GM19372 (cell line): Measurements from ENCODE around the gene ATP6V0C.
A peak's percentile ranks its signal among the peaks of the same experiment; 100 is the strongest.
"Not testable (repeated sequence)": the region's sequence is repeated elsewhere in the genome, so short reads cannot be mapped to it uniquely, and the experiment has no call there.

Experiments used
- ATAC-seq: cut with Tn5 transposase; IDR thresholded peaks from one replicate; pipeline ENCODE4 v1.9.1; 2021; ENCODE audit warnings: mild to moderate bottlenecking, low read depth, moderate library complexity; ENCODE audit not compliant: unreplicated experiment

The ATP6V0C gene

DNA sequence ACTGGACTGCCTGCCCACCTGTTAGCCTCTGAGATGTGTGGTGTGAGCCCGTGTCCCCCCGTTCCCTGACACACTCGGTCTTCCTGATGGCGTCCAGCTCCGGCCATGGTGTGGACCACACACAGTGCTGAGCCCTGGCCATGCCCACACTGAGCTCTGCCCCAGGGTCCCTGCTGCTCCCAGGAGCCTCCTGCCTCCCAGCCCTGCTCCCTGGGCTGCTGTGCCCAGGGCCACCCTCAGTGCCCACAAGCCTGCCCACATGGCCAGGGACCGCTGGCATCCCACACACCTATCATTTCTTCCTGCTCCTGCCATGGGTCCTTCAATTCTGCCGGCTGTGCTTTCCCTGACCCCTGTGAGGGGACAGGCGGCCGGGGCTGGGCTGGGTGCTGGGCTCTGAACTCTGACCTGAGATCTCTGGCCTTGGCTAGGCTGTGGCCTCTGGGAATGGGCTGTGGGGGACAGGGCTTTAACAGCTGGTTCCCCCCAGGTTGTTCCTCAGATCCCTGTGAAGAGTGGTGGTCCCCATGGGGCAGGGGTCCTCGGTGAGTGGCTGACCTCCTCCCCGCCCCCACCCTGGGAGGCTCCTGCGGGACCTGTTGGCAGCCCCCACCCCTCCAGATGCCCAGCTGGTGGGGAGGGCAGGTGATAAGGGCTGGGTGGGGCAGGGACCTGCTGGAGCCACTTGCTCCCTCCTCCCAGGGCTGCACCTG is 13.5 kb downstream of the ATP6V0C start:
- no peak for ATAC-seq

DNA sequence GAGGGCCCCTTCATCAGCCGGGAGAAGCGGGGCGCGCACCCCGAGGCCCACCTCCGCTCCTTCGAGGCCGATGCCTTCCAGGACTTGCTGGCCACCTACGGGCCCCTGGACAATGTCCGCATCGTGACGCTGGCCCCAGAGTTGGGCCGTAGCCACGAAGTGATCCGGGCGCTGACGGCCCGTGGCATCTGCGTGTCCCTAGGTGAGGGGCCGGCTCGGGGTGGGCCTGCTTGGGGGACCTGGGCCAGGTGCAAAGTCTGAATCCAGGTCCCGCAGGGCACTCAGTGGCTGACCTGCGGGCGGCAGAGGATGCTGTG is 14.0 kb downstream of the ATP6V0C start:
- no peak for ATAC-seq

DNA sequence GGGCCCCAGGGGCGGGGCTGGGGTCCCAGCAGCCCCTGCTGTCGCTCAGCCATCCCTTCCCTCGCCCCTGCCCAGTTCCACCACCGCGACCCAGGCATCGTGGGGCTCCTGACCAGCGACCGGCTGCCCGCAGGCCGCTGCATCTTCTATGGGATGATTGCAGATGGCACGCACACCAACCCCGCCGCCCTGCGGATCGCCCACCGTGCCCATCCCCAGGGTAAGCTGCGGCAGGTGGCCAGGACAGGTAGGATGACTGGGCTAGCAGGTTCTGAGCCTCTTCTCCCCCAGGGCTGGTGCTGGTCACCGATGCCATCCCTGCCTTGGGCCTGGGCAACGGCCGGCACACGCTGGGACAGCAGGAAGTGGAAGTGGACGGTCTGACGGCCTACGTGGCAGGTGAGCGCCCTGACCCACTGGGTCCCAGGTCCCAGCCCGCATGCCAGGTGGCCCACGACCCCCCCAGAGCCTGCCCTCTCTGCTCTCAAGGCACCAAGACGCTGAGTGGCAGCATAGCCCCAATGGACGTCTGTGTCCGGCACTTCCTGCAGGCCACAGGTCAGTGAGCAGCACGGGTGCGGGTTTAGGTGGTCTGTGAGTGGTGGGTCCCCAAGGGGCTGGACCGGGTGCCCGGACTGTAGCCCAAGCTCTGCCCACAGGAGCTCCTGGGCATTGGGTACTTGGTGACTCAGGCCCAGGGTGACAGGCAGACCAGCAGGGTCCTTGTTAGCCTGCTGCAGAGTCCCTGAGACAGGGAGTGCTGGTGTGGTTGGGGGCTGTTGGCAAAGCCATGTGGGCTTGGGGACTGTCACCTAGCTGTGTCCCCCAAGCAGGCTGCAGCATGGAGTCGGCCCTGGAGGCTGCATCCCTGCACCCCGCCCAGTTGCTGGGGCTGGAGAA is 14.7 kb downstream of the ATP6V0C start:
- no peak for ATAC-seq

DNA sequence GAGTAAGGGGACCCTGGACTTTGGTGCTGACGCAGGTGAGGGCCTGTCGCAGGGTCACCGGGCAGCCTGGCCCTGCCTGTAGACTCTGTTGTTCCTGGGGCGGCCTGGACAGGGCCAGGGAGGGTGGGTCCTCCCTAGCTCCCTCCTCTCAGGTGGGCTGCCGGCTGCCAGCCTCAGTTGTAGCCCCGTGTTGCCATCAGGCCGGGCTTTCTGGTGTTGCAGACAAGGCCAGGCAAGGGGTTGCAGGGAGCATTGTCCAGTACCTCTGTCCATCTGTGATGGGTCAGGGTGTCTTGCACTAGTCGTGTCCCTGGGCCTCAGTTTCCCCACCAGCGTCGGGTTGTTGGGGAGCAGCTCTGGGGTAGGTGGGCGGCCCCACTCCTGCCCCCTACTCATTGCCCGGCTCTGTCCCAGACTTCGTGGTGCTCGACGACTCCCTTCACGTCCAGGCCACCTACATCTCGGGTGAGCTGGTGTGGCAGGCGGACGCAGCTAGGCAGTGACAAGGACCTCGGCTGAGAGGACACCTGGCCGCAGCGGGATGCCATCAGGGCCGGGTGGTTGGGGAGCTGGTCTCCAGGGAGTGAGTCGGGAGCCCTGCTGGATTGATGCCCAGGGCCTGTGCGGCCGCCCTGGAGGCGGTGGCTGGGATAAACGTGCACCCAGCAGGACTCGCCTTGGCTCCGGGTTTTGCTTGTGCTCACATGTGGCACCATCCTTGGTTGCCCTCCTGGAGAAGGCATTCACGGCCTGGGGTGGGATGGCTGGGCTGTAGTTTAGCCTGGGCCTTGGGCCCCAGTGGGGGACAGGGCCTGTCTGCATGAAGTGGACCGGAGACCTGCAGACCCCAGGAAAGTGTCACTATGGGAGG is 15.5 kb downstream of the ATP6V0C start:
- no peak for ATAC-seq

DNA sequence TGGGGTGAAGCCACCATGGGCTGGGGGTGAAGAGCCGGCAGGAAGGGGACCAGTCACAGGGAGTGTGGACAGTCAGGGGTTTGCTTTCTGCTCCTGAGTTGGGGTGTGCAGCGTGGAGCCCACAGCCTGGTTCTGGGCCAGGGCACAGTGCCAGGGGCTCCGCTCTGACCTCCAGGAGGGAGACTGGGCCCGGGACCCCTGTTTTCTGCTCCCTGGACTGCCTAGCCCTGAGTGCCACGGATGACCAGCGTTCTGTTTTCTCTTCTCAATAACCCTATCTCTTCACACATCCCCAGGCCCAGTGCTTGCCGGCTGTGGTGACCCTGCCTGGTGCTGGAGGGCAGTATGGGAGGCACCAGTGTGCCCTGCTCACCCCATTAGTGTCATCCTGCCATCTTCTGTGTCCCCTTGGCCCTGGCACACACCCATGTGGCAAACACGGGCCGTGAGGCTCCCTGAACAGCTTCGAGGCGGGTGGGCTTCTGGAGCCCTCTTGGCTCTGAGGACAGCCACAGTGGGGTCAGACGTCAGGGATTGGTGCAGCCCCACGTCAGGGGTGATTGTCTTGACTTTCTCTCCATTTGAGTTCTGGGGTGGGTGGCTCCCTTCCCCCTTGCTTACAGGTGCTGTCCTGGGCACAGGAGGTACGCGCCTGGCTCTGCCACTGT is 16.3 kb downstream of the ATP6V0C start:
- ATAC-seq, result no peak

DNA sequence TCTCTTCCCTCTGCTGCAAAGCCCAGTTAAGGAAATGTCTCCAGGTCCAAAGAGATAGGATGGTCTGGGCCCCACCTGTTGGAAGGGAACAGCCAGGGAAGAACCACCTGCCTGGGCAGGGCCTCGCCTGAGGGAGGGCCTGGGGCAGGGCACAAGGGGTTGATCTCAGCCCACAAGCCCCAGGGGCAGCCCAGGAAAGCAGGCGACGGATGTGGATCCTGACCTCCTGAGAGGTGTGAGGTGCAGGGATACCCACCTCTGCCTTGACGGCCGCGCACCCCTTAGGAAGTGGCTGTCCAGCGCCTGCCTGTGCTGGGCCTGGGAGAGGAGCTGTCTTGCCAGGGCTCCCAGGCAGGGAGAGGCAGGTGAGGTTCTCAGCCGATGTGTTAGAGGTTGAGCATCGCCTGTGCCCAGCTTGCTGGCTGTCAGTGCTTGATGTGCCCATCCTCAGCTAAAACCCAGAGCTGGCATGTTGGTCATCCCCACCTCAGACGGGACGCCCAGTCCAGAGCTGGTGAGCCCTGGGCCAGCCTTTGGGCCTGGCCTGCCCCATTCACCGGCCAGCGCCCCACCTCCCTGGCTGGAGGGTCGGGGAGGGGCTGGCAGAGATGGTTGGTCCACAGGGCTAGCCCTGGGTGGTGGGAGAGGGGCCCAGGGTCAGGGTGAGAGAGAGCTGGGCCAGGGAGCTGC is 17.0 kb downstream of the ATP6V0C start:
- no peak for ATAC-seq

DNA sequence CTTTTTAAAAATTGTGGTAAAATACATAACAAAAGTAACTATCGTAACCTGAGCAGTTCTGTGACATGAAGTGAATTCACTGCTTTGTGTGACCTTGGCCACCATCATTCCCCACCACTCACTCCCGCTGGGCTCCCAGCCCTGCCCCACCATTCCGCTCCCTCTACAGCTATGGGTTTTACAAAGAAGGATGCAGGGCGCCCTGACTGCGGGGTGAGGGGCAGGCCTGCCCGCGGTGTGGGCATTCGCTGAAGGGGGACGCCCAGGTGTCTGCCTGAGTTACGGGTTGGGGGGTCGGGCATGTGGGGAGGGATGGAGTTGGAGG is 17.6 kb downstream of the ATP6V0C start, which contains the start of gene CEMP1:
CEMP1 (minus strand) TSS at position 38 of the 325 bp plus-strand sequence. CDS start 335 bp downstream, outside the sequence.
- no peak for ATAC-seq

DNA sequence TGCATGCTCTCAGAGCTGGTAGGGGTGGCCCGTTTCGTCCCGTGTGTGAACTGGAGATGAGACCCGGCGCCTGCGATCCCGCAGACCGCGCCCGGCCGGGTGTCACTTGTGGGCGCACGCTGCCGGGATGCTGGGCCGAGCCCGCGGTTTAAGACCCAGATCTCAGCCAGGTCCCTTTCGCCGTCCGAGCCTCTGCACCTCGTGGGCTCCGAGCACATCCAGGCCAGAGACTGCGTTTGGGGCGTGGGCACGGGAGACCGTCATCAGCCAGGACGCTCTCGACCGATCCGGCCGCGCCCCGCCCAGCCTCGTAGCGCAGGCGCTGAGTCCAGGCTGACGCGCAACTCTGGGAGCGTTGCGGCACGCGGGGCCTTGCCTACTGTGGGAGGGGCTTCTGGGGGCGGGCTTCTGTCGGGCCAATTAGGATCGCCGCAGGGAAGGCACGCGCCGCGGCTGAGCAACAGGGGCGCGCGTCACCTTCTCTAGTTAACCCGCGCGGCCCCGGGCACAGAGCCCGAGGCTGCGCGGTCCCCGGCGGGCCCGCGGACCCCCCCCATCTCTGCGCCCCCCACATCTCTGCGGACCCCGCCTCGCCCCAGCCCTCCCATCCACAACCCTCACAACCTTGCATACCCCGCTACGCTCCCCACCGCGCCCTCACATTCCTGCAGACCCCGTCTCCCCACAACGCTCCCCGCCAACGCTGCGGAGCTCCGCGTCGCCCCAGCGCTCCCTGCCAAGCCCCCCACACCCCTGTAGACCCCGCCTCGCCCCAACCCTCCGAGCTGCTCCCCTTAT is 18.1 kb downstream of the ATP6V0C start:
- ATAC-seq, result peak; percentile 88

DNA sequence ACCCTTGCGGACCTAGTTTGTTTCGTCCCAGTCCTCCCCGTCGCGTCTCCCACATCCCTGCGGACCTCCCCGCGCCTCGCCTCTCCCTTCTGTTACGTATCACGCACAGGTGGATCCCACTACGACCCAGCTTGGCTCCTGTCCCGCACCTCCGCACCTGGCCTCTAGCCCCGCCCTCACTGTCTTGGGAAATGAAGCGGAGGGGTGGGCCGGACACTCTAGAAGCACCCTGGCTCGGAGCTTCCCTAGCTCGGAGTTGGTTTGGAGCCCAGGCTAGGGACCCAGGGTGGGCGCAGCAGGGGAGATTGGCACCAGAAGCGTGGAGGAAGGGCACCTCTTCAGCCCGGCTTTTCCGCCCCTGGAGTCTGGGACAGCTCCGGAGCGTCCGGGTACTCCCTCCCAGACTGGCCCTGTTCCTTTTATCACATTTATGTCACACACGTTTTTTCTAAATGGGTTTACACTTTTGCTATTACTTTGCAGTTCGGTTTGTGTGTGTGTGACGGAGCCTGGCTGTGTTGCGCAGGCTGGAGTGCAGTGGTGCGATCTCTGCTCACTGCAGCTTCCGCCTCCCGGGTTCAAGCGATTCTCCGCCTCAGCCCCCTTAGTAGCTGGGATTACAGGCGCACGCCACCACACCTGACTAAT is 18.9 kb downstream of the ATP6V0C start:
- ATAC-seq, result no peak

DNA sequence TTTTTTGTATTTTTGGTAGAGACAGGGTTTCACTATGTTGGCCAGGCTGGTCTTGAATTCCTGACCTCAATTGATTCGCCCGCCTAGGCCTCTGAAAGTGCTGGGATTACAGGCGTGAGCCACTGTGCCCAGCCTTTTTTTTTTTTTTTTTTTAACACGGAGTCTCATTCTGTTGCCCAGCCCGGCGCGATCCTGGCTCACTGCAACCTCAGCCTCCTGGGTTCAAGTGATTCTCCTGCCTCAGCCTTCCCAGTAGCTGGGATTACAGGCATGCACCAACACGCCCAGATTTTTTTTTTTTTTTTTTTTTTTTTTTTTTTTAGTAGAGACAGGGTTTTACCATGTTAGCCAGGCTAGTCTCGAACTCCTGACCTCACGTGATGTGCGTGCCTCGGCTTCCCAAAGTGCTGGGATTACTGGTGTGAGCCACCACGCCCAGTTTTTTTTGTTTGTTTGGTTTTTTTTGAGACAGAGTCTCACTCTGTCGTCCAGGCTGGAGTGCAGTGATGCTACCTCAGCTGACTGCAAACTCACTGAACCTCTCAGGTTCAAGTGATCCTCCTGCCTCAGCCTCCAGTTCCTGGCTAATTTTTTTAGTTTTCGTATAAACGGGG is 19.5 kb downstream of the ATP6V0C start:
- ATAC-seq, result not testable (repeated sequence)

DNA sequence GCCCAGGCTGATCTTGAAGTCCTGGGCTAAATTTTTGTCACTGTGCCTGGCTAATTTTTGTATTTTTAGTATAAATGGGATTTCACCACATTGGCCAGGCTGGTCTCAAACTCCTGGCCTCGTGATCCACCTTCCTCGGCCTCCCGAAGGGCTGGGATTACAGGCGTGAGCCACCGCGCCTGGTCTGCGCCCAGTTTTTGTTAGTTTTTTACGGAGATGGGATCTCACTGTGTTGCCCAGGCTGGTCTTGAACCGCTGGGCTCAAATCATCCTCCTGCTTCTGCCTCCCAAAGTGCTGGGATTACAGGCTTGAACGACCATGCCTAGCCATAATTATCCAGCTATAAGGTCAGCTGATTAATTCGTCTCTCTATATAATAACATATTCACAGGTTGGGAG is 20.2 kb downstream of the ATP6V0C start:
- ATAC-seq, result no peak

DNA sequence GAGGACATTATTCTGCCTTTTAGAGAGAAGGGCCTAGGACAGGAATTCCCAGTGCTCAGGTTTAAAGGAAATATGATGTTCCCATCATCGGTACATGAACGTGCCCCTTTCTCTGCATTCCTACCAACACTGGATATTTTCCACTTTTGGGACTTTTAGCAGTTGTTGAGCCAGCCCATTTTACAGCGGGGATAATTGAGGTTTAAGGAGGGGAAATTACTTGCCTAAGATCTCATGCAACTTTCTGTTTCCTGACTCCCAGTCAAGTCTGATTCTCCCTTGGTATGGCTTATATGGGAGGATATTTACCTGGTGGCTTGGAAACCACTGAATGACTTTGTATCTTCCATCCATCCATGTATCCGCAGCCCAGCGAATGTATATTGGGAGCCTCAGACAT is 20.6 kb downstream of the ATP6V0C start:
- not testable (repeated sequence) for ATAC-seq

DNA sequence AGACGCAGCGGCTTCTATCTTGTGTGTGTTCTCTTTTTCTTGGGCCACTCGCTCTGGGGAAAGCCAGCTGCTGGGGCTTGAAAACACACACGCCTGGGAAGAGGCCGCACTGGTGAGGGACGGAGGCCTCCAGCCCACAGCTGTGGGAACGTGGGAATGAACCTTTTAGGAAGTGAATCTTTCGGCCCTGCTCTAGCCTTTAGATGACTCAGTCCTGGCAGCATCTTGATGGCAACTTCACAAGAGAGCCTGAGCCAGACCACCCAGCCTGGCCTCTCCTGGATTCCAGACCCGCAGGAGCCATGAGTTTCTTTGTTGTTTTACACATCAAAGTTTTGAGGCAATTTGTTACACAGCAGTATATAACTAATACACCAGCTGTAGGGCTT is 21.9 kb downstream of the ATP6V0C start:
- ATAC-seq, result no peak

DNA sequence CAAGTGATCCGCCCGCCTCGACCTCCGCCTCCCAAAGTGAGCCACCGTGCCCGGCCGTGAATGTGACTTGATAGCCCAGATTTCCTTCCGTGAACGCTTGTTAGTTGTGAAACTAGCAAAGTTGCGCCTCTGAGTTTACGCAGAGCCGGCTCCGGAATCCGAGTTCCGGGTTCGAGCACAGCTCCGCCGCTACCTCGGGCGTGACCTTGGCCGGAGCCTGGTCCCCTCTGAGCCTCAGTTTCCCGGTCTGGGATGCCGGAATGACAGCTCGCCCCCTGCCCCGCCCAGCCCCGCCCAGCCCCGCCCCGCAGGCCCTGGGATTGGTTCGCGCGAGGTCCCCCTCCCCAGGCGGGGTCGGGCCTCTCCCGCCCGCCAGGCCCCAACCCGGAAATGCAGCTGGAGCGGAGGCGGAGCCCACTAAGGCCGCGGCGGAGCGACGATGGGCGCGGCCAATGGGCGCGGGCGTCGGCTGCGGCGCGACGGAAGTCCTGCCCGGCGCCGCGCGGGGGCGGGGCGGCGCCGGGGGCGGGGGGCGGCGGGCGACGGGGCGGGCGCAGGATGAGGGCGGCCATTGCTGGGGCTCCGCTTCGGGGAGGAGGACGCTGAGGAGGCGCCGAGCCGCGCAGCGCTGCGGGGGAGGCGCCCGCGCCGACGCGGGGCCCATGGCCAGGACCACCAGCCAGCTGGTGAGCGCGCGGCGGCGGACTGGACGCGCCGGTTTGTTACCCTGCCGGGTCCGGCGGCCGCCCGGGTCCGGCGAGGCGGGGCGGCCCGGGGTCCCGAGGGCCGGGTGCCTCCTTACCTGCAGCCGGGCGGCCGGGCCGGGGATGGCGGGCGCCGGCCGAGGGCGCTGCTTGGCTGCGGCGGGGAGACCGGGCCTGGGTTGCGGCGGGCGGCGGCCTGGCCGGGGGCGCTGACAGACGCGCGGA is 24.0 kb downstream of the ATP6V0C start, which contains the start of gene PDPK1:
PDPK1 (plus strand) TSS at position 571 of the 929 bp plus-strand sequence; CDS start at position 663, 92 bp downstream.
- ATAC-seq, result peak; percentile 84

DNA sequence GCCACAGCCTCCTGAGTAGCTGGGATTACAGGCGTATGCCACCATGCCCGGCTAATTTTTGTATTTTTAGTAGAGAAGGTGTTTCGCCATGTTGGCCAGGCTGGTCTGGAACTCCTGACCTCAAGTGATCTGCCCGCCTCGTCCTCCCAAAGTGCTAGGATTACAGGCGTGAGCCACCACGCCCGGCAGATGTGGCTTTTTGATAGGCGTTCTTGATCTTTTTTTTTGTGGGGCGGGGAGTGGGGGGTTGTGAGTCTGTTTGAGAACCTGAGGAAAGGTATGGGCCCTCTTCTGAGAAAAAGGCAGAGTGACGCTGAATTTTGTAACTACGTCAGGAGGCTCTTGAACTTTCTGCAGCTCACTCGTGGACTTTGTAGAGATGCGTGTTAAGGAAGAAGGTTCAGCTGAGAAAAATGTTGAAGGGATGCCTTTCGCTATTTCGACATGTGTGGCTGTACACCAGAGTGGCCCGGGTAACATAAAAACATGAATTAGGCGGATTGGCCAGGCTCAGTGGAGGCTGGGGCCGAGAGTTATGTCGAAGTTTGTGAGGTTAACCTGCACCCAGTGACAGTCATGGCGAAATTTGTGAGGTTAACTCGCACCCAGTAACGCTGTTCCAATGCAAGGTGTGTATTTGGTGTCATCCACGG is 25.6 kb downstream of the ATP6V0C start:
- ATAC-seq, result not testable (repeated sequence)

DNA sequence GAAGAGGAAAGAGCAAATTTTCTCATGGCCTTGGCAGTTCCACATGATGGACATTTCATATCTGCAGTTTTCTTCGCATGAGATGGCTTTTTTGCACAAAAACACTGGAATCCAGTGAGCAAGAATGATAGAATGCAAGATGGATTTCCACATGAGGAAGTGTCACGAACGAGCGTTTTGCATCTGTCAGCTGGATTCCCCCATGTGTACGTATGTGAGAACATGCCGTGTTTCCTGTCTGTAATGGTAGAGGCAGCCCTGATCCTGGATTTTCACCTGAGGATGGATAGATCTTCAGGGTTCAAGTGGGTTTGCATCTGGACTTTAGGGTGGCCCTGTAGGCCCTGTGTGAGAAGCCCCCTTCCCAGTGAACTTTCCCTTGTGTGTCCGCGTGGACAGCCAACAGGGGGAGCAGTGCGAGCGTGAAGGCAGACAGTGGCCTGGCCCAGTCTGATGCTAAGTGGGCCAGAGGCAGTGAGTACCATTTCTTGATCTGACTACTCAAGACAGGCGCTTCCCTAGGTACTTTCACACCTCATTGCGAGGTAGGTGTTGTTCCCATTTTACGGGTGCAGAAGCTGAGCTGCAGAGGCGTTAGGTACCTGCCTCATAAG is 26.2 kb downstream of the ATP6V0C start:
- not testable (repeated sequence) for ATAC-seq
